Cardiac muscle cell (in vitro differentiated cells and primary cell): ENCODE data around the gene MIF. TPM values are rescaled to one million over a fixed set of nuclear protein-coding genes. Genes with fewer than 3 reads are reported as not detected.
"Not testable (repeated sequence)": the region's sequence is repeated elsewhere in the genome, so short reads cannot be mapped to it uniquely, and the experiment has no call there.

ENCODE experiments used
- DNase-seq, 2 donors: peaks; one replicate each; pipeline versions ENCODE4 v3.0.0 to v3.0.0-alpha.2; 2010 to 2017; ENCODE audit warnings: low read depth in 1 of 2, low spot score in 1 of 2
- H3K27ac ChIP-seq: fragments of 200-600 bp; sonication (generic); 2 replicates; pipeline ENCODE4 v1.5.1; 2016
- H3K27me3 ChIP-seq: fragments of 200-600 bp; sonication (generic); 2 replicates; pipeline ENCODE4 v1.6.0; 2016; ENCODE audit warnings: control low read depth
- H3K36me3 ChIP-seq: fragments of 200-600 bp; sonication (generic); 2 replicates; pipeline ENCODE4 v1.5.1; 2016; ENCODE audit warnings: control low read depth
- H3K4me1 ChIP-seq: fragments of 200-600 bp; sonication (generic); 2 replicates; pipeline ENCODE4 v1.8.1; 2017; ENCODE audit warnings: low read depth, mild to moderate bottlenecking, mixed run types
- H3K4me3 ChIP-seq: fragments of 200-600 bp; sonication (generic); 2 replicates; pipeline ENCODE4 v1.5.1; 2016; ENCODE audit warnings: mild to moderate bottlenecking
- H3K9me3 ChIP-seq: fragments of 200-600 bp; sonication (generic); 2 replicates; pipeline ENCODE4 v1.5.1; 2017; ENCODE audit warnings: low read depth, mild to moderate bottlenecking, control low read depth
- polyA plus RNA-seq: library from polyadenylated mRNA; unstranded; fragments of >200 nt; fragmentation: Nextera tagmentation; extraction: Ambion mirVana; gene quantifications from 2 replicates; pipeline ENCODE4 v1.2.1, GENCODE V29; 2016
- total RNA-seq: library from RNA; depleted of rRNA; stranded (reverse); fragments of >200 nt; gene quantifications from 2 replicates; pipeline ENCODE4 v1.2.3, GENCODE V29; 2016
- TF ChIP-seq, protein P1 (sequence below): IDR thresholded peaks from 2 replicates; pipeline ENCODE4 v1.5.1; 2012; ENCODE audit warnings: low read depth, mild to moderate bottlenecking, low read length

MIF gene
- total and polyA plus RNA-seq, 2 experiments from 2014 or later = 855 to 4,717 TPM

DNA sequence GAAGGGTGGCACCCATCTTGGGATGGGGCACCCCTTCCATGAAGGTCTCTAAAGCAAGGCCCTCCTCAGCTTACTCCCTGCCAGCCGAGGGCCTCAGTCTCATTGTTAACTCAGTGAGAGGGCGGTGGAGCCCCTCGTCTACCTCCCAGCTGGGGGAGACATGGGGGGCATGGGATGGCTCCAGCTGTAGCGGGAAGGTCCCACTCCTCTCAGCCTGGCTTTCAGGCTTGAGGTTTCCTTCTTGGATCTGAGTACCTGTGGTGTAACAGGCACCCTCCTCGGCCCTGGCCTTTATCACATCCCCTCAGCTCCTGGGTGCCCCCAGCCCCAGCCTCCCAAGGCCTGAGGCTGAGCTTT lies 2.0 kb downstream of the MIF start:
- Histone ChIP-seq H3K36me3 (peaks cover 9% of the 10 kb centered on the region), H3K9me3 (no peaks in the 10 kb centered on the region), H3K27ac (no peak overlapping the region), H3K4me3 (no peak overlapping the region), H3K27me3 (no peaks in the 10 kb centered on the region), H3K4me1 (peaks cover 4% of the 10 kb centered on the region)
- TF ChIP-seq, protein P1, sequence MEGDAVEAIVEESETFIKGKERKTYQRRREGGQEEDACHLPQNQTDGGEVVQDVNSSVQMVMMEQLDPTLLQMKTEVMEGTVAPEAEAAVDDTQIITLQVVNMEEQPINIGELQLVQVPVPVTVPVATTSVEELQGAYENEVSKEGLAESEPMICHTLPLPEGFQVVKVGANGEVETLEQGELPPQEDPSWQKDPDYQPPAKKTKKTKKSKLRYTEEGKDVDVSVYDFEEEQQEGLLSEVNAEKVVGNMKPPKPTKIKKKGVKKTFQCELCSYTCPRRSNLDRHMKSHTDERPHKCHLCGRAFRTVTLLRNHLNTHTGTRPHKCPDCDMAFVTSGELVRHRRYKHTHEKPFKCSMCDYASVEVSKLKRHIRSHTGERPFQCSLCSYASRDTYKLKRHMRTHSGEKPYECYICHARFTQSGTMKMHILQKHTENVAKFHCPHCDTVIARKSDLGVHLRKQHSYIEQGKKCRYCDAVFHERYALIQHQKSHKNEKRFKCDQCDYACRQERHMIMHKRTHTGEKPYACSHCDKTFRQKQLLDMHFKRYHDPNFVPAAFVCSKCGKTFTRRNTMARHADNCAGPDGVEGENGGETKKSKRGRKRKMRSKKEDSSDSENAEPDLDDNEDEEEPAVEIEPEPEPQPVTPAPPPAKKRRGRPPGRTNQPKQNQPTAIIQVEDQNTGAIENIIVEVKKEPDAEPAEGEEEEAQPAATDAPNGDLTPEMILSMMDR = no peak
- no peak for DNase-seq

DNA sequence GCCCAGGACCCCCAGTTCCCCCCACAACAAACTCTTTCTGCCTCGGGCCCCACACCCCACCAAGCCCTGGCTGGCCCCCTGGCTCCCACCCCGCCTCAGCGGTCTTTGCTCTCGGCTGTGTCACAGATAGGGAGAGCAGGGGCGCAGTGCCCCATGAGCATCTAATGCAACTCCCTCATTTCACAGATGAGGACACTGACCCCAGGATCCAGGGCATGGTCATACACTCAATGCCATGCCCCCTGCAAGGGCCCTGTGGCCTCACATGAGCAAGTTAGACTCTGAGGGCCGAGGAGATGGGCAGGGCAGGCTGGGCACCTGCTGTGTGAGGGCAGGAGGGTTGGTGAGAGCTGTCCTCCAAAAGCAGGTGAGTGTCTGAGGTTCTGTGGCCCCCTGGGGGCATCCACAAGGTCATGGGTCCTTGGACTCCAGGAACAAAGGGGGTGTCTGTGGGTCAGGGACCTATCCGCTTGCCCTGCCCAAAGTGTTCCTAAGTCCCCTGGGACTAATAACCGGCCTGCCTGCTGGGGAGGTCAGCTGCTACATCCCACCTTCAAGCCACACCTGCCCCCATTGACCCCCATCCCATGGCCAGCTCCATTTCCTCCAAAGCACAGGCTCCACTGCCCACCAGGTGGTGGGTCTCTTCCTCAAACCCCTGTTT lies 2.5 kb downstream of the MIF start:
- Histone ChIP-seq H3K9me3 (no peaks in the 10 kb centered on the region), H3K36me3 (peaks cover 9% of the 10 kb centered on the region), H3K4me1 (peaks cover 4% of the 10 kb centered on the region), H3K4me3 (no peak overlapping the region), H3K27me3 (no peaks in the 10 kb centered on the region), H3K27ac (no peak overlapping the region)
- no peak for DNase-seq
- TF ChIP-seq, protein P1 = no peak

DNA sequence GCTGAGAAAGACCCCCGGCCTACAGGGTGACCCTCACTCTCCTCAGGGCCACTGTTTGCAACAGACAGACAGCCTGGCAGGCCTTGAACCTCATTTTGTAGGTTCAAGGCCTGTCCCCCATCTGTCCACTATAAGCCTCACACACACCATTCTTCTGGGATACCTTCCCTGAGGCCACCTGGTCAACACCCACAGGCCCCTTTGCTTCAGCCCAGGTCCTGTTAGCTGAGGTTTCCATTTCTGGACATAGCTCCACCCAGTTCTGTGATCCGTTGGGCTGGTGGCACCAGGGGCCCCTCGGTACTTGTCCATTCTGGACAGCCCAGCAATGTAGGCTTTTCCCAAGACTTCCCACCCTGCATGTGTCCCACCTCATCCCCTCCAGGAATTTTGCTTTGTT lies 3.1 kb downstream of the MIF start:
- no peaks in the 10 kb centered on the region for H3K27me3 ChIP-seq
- no peak overlapping the region for H3K4me3 ChIP-seq

GRCh38 chr22:23898006-23898974 lies 4.1 kb downstream of the MIF start:
- Histone ChIP-seq H3K4me3 (no peak overlapping the region), H3K4me1 (peaks cover 4% of the 10 kb centered on the region), H3K27ac (no peak overlapping the region), H3K9me3 (no peaks in the 10 kb centered on the region), H3K27me3 (no peaks in the 10 kb centered on the region), H3K36me3 (peaks cover 9% of the 10 kb centered on the region)
- DNase-seq = no peak
- TF ChIP-seq, protein P1 = no peak

More for the DNA sequence above, 3.1 kb downstream of the MIF start:
- H3K9me3 ChIP-seq = no peaks in the 10 kb centered on the region
- H3K36me3 ChIP-seq = peaks cover 9% of the 10 kb centered on the region
- TF ChIP-seq, protein P1 = no peak
- DNase-seq = no peak
- H3K4me1 ChIP-seq = peaks cover 4% of the 10 kb centered on the region
- H3K27ac ChIP-seq = no peak overlapping the region

GRCh38 chr22:23899042-23899745 lies 5.0 kb downstream of the MIF start:
- Histone ChIP-seq H3K4me3 (no peak overlapping the region), H3K27me3 (no peaks in the 10 kb centered on the region), H3K36me3 (peaks cover 9% of the 10 kb centered on the region), H3K27ac (no peak overlapping the region), H3K9me3 (no peaks in the 10 kb centered on the region), H3K4me1 (no peaks in the 10 kb centered on the region)
- TF ChIP-seq, protein P1 = no peak
- no peak for DNase-seq

DNA sequence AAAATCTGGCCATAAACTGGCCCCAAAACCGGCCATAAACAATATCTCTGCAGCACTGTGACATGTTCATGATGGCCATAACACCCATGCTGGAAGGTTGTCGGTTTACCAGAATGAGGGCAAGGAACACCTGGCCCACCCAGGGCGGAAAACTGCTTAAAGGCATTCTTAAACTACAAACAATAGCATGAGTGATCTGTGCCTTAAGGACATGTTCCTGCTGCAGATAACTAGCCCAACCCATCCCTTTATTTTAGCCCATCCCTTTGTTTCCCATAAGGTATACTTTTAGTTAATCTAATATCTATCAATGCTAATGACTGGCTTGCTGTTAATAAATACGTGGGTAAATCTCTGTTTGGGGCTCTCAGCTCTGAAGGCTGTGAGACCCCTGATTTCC lies 6.0 kb downstream of the MIF start:
- H3K4me3 ChIP-seq, H3K9me3 ChIP-seq, H3K36me3 ChIP-seq, H3K27ac ChIP-seq, H3K27me3 ChIP-seq, H3K4me1 ChIP-seq, DNase-seq: not testable (repeated sequence)
